ENCODE results near the gene HSPG2.

The HSPG2 gene

GRCh38 chr1:21874328-21874727 lies 62.8 kb downstream of the HSPG2 start:
- TF ChIP-seq, protein P1, sequence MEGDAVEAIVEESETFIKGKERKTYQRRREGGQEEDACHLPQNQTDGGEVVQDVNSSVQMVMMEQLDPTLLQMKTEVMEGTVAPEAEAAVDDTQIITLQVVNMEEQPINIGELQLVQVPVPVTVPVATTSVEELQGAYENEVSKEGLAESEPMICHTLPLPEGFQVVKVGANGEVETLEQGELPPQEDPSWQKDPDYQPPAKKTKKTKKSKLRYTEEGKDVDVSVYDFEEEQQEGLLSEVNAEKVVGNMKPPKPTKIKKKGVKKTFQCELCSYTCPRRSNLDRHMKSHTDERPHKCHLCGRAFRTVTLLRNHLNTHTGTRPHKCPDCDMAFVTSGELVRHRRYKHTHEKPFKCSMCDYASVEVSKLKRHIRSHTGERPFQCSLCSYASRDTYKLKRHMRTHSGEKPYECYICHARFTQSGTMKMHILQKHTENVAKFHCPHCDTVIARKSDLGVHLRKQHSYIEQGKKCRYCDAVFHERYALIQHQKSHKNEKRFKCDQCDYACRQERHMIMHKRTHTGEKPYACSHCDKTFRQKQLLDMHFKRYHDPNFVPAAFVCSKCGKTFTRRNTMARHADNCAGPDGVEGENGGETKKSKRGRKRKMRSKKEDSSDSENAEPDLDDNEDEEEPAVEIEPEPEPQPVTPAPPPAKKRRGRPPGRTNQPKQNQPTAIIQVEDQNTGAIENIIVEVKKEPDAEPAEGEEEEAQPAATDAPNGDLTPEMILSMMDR (IDR thresholded peaks at IDR 0.05; ENCODE audit: low read length), result no peak
- no peak for TF ChIP-seq EZH2 (IDR thresholded peaks at IDR 0.05; ENCODE audit: borderline replicate concordance, low read length)
- no peaks in the 10 kb centered on the region for H3F3A ChIP-seq (ENCODE audit: insufficient read depth, low read length)

GRCh38 chr1:21873761-21874160 lies 63.3 kb downstream of the HSPG2 start:
- TF ChIP-seq, protein P1 (IDR thresholded peaks at IDR 0.05; ENCODE audit: low read length), result no peak
- TF ChIP-seq EZH2 (IDR thresholded peaks at IDR 0.05; ENCODE audit: borderline replicate concordance, low read length), result no peak
- H3K9me3 ChIP-seq (ENCODE audit: low read length), result no peaks in the 10 kb centered on the region
- H3K9ac ChIP-seq (ENCODE audit: low read length), result no peak overlapping the region
- H3K9me2 ChIP-seq (ENCODE audit: low read depth, low read length), result no peaks in the 10 kb centered on the region
- no peaks in the 10 kb centered on the region for H3K79me2 ChIP-seq (ENCODE audit: insufficient read depth, low read length)
- H3K27me3 ChIP-seq (ENCODE audit: insufficient read depth, low read length), result no peaks in the 10 kb centered on the region
- H4K20me1 ChIP-seq (ENCODE audit: insufficient read depth, low read length), result no peaks in the 10 kb centered on the region
- H3K27ac ChIP-seq (ENCODE audit: low read depth, low read length, poor library complexity, severe bottlenecking), result no peak overlapping the region
- H3K36me3 ChIP-seq (ENCODE audit: insufficient read depth, low read length), result no peaks in the 10 kb centered on the region
- no peak overlapping the region for H2AFZ ChIP-seq (ENCODE audit: low read length)
- no peaks in the 10 kb centered on the region for H3F3A ChIP-seq (ENCODE audit: insufficient read depth, low read length)
- no peak overlapping the region for H3K4me3 ChIP-seq (ENCODE audit: low read depth, low read length, poor library complexity, severe bottlenecking)
- H3K4me1 ChIP-seq (ENCODE audit: insufficient read depth, low read length, severe bottlenecking), result peaks cover 19% of the 10 kb centered on the region
- H3K4me2 ChIP-seq (ENCODE audit: low read length), result no peak overlapping the region

More at GRCh38 chr1:21874328-21874727, 62.8 kb downstream of the HSPG2 start:
- H3K9me2 ChIP-seq (ENCODE audit: low read depth, low read length), result no peaks in the 10 kb centered on the region
- H4K20me1 ChIP-seq (ENCODE audit: insufficient read depth, low read length), result no peaks in the 10 kb centered on the region
- H3K36me3 ChIP-seq (ENCODE audit: insufficient read depth, low read length), result no peaks in the 10 kb centered on the region
- no peak overlapping the region for H2AFZ ChIP-seq (ENCODE audit: low read length)
- H3K9me3 ChIP-seq (ENCODE audit: low read length), result no peaks in the 10 kb centered on the region
- H3K4me3 ChIP-seq (ENCODE audit: low read depth, low read length, poor library complexity, severe bottlenecking), result no peak overlapping the region
- H3K9ac ChIP-seq (ENCODE audit: low read length), result no peak overlapping the region
- H3K27me3 ChIP-seq (ENCODE audit: insufficient read depth, low read length), result no peaks in the 10 kb centered on the region
- no peak overlapping the region for H3K27ac ChIP-seq (ENCODE audit: low read depth, low read length, poor library complexity, severe bottlenecking)
- H3K4me2 ChIP-seq (ENCODE audit: low read length), result no peak overlapping the region
- peaks cover 19% of the 10 kb centered on the region for H3K4me1 ChIP-seq (ENCODE audit: insufficient read depth, low read length, severe bottlenecking)
- no peaks in the 10 kb centered on the region for H3K79me2 ChIP-seq (ENCODE audit: insufficient read depth, low read length)

DNA sequence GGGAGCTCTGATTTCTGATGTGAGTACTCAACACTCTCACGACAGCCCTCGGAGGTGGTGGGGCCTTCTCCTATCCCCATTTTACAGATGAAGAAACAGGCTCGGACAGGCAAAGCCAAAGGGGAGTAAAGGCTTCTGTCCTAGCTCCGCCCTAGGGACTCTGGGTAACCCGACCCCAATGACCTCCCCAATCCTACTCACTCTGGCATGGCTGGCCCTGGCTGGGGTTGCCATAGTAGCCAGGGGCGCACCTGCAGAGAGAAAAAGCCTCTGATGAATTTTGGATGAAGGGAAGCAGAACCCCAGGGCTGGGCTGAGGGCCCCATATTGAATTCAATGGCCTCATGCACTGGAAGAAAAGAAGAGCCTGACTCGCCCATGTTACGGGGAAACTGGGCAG lies 63.9 kb downstream of the HSPG2 start:
- Histone ChIP-seq H3K4me3 (ENCODE audit: low read depth, low read length, poor library complexity, severe bottlenecking) (no peak overlapping the region), H3K4me2 (ENCODE audit: low read length) (no peak overlapping the region), H3K4me1 (ENCODE audit: insufficient read depth, low read length, severe bottlenecking) (peaks cover 19% of the 10 kb centered on the region), H3K9me2 (ENCODE audit: low read depth, low read length) (no peaks in the 10 kb centered on the region), H3K9ac (ENCODE audit: low read length) (no peak overlapping the region), H3F3A (ENCODE audit: insufficient read depth, low read length) (no peaks in the 10 kb centered on the region), H4K20me1 (ENCODE audit: insufficient read depth, low read length) (no peaks in the 10 kb centered on the region), H3K27me3 (ENCODE audit: insufficient read depth, low read length) (no peaks in the 10 kb centered on the region), H3K27ac (ENCODE audit: low read depth, low read length, poor library complexity, severe bottlenecking) (no peak overlapping the region), H3K36me3 (ENCODE audit: insufficient read depth, low read length) (no peaks in the 10 kb centered on the region), H3K79me2 (ENCODE audit: insufficient read depth, low read length) (no peaks in the 10 kb centered on the region), H3K9me3 (ENCODE audit: low read length) (no peaks in the 10 kb centered on the region), H2AFZ (ENCODE audit: low read length) (no peak overlapping the region)
- TF ChIP-seq, protein P1 (IDR thresholded peaks at IDR 0.05; ENCODE audit: low read length), result no peak
- no peak for TF ChIP-seq EZH2 (IDR thresholded peaks at IDR 0.05; ENCODE audit: borderline replicate concordance, low read length)

Data from OCI-LY1 (cell line).